Measurements from ENCODE around the gene DNAH17. TPM values are rescaled to one million over a fixed set of nuclear protein-coding genes. Genes with fewer than 3 reads are reported as not detected.

Gene DNAH17
- total RNA-seq, 1 experiment from 2014 or later = 0.13 TPM

GRCh38 chr17:78474614-78475146 is 102.5 kb downstream of the DNAH17 start:
- Histone ChIP-seq H2AFZ (ENCODE audit: low read length) (no peak overlapping the region), H3K56ac (ENCODE audit: insufficient read length, low read depth, low read length) (no peak overlapping the region), H2BK12ac (ENCODE audit: insufficient read length, low read depth, low read length) (no peak overlapping the region), H3T11ph (ENCODE audit: low read length) (no peak overlapping the region), H3K4ac (ENCODE audit: low read depth, low read length) (no peak overlapping the region), H2AK5ac (ENCODE audit: insufficient read length, low read length) (no peak overlapping the region), H4K8ac (replicated peaks; ENCODE audit: insufficient read length, low read depth, low read length) (no peak overlapping the region), H2BK120ac (ENCODE audit: low read depth, low read length, poor library complexity, severe bottlenecking) (no peak overlapping the region), H2BK20ac (ENCODE audit: low read depth, low read length, poor library complexity, severe bottlenecking) (no peak overlapping the region), H3K9ac (ENCODE audit: extremely low read depth, insufficient read length, low read length) (no peak overlapping the region), H3K23ac (ENCODE audit: insufficient read length, low read depth, low read length) (no peak overlapping the region), H3K23me2 (ENCODE audit: insufficient read length, low read depth, low read length, poor library complexity, severe bottlenecking) (peaks cover 2% of the 10 kb centered on the region), H3K18ac (ENCODE audit: insufficient read length, low read depth, low read length) (no peak overlapping the region), H3K27ac (ENCODE audit: insufficient read length, low read depth, low read length) (no peak overlapping the region), H3K14ac (ENCODE audit: insufficient read depth, low read length) (no peak overlapping the region), H3K9me3 (ENCODE audit: control insufficient read depth, low read depth, low read length) (no peaks in the 10 kb centered on the region), H2BK5ac (ENCODE audit: insufficient read length, low read length) (no peak overlapping the region), H4K5ac (ENCODE audit: insufficient read length, low read depth, low read length) (no peak overlapping the region), H3K4me1 (ENCODE audit: insufficient read depth, low read length) (no peaks in the 10 kb centered on the region), H3K4me2 (ENCODE audit: insufficient read depth, insufficient read length, low read length) (no peak overlapping the region), H4K20me1 (ENCODE audit: control insufficient read depth, insufficient read depth, insufficient read length) (no peaks in the 10 kb centered on the region), H4K91ac (ENCODE audit: insufficient read length, low read depth, low read length) (no peak overlapping the region), H3K27me3 (ENCODE audit: insufficient read depth, low read length) (no peaks in the 10 kb centered on the region), H2BK15ac (ENCODE audit: low read depth, low read length) (no peak overlapping the region), H3K79me1 (ENCODE audit: insufficient read depth, low read depth, low read length, poor library complexity, severe bottlenecking) (no peaks in the 10 kb centered on the region), H3K79me2 (ENCODE audit: insufficient read depth, low read length) (no peaks in the 10 kb centered on the region)
- TF ChIP-seq CTCF (conservative IDR thresholded peaks at IDR 0.05) = no peak
- Mint-ChIP-seq H3K4me3 (no peak overlapping the region), H3K4me1 (peaks cover 3 to 5% of the 10 kb centered on the region in 2 experiments; a peak in 3 of 4 replicates), H3K36me3 (ENCODE audit: insufficient read depth in 1 of 3, low read depth in 3 of 3) (no peaks in the 10 kb centered on the region), H3K27ac (no peak overlapping the region), H3K9me3 (peaks cover 0 to 2% of the 10 kb centered on the region in 2 experiments; a peak in 1 of 5 replicates), H3K27me3 (ENCODE audit: low read depth) (peaks cover 25% of the 10 kb centered on the region)
- DNase-seq = no peak
- WGBS (ENCODE audit: extremely low coverage, insufficient read length, low lambda C conversion rate) = no CpG with 5 or more reads among the region's 18 CpGs

Measured in H9 (cell line).